H4 (cell line): ENCODE measurements around the gene AKT1. TPM values are rescaled to one million over a fixed set of nuclear protein-coding genes. Genes with fewer than 3 reads are reported as not detected.
"Not testable (repeated sequence)": the region's sequence is repeated elsewhere in the genome, so short reads cannot be mapped to it uniquely, and the experiment has no call there.

Experiments
- DNase-seq: peaks from one replicate; pipeline ENCODE4 v3.0.0-alpha.2; 2015; ENCODE audit warnings: low spot score
- total RNA-seq: library from RNA; depleted of rRNA; stranded (reverse); fragments of >200 nt; shearing (Covaris generic); gene quantifications from 2 replicates; pipeline ENCODE4 v1.2.3, GENCODE V29; 2014; rRNA removed

AKT1 gene
- total RNA-seq: 86.5 and 127 TPM in 2 replicates

DNA sequence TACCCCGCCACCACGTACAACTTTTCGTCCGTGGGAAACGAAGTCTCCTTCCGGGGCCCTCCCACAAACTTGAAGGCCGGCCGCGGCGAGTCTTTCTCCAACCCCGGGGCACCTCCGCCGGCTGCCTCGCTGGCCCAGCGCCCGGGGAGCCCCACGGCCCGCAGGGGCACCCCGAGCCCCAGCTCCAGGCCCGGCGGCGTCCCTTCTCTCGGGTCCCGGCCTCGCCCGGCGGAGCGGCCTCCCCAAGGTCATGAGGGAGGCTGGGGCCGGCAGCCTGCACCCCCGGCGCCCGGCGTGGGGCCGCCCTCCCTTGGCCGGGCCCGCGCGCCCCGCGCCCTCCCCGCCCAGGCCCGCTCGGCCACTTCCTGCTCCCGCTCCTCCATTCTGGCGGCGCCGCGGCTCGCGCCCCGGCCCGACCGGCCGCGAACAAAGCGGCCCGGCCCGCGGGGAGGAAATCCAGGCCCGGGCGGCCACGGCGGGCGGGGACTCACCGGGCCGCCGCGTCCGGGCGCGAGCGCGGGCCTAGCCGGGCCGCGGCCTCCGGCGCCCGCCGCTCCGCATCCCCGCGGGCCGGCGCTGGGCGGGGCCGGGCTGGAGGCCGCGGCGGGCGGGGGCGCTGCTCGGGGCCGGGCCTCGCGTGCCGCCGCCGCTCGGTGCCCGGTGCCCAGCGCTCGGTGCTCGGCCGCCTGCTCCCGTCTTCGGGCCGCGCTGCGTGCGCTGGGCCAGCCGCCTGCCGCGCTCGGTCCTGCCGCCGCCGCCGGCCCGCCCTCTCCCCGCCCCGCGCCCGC, at the start of gene AKT1:
TSS of gene AKT1 (minus strand) at position 756 of the 788 bp plus-strand sequence. CDS start 3,105 bp downstream, outside the sequence.
- DNase-seq: no peak

DNA sequence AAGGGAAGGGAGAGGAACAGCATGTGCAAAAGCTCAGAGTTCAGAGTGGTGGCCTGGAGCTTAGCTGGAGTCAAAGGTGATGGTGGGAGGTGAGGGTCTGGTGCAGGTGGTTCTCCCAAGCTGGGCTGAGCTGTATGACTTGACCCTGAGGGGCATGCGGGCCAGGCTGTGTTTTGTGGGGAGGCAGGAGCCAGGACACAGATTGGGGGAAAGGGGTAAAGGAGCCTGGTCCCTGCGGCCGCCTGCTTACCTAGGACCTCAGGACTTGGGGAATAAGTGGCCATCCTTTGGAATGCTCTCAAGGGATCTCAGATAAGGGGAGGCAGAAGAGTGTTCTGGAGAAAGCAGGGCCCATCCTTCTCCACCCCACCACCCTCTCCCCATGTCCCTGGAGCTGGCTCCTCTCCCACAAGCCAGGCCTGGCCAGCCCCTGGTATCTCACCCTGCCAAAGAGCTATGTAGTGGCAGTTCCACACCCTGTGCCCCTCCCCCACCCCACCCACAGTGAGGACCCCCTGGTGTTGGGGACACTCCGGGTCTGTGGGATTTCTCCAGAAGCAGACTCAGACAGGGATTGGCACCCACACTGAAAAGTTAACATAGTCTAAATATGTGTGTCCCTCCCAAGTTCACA, 49.6 kb upstream of the AKT1 start:
- DNase-seq: no peak

DNA sequence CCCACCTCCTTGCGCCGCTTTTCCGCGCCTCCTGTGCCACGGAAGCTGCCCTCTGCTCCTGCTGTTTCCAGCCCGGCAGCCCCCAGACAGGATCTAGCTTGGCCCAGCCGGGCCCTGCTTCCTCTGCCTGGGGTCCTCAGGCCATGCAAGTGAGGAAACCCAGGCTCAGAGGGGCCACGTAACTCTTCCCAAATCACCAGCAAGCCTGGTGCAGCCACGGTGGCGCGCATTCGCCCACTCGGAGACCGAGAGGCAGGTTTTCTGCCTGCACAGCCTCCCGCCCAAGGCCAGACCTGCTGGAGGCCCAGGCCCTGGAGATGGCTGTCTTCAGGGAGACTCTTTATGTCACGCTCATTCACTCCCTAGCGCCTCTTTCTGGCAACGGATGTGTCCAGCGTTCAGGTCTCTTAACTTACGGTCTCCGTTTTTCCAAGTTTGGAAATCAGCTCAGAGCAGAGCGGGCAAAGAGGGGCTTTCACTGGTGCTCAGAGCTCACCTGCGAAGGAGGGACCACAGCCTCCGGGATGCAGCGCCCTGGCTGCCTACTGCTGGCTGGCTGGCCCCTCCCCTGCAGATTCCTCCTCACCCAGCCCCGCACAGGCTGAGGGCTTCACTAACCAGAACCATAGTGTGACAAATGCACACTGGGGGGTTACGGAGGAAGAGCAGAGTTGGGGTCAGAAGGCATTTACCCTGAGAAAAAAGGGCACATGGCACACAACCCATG, 48.9 kb upstream of the AKT1 start:
- no peak for DNase-seq

DNA sequence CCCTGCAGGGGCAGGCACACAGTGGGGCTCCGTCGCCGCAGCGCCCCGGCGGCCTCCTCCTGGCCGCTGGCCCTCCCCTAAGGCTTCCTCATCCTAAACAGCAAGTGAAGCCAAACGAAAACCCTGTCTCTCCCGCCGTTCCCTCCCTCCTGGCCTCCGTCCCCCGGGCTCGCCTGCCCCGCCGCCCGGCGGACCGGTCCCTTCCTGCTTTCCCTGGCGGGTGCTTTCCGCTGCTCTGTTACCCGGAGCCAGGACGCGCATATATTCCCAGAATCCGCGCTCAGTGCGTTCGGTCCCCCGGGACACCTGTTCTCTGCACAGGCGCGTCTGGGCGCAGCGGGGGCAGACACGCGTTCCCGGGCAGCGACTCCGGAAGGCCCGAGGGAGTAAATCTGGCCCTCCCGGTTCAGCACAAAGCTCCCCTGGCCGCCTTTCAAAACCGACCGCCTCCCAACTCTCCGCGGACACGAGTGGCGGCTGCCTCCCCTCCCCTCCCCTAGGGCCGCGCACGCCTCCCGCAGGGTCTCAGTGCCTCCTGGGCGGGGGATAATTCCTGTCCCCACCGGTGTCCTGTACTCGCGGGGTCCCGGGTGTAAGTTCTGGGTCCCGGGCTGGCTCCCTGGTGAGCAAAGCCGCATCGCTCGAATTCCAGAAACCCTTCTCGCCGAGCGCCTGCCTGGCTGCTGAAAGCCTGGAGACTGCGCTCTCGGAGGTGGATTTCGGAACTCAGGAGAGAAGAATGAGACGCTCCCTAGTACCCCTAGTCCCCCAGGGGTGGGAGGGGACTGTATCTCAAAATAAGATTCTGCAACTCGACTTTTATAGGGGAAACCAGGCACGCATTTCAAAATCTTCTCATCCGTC, 48.1 kb upstream of the AKT1 start:
- DNase-seq: no peak

DNA sequence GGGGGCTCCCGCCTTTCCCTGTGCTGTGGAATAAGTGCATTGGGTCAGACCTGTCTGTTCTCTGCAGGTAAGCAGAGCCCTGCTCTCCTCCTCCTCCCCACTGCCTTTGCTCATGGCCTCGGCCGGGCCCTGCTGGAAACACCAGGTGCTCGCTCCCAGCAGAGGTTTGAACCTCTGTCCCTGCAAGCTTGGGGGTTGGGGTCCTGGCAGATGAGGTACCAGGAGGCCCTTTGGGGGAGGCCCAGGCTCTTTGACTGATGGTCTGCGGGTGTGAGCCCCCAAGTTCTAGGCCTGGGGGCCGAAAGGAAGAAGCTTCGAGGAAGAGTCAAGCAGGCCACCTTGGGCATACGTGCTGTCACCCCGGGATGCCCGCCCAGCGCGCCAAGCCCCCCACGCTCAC, 47.5 kb upstream of the AKT1 start:
- no peak for DNase-seq

DNA sequence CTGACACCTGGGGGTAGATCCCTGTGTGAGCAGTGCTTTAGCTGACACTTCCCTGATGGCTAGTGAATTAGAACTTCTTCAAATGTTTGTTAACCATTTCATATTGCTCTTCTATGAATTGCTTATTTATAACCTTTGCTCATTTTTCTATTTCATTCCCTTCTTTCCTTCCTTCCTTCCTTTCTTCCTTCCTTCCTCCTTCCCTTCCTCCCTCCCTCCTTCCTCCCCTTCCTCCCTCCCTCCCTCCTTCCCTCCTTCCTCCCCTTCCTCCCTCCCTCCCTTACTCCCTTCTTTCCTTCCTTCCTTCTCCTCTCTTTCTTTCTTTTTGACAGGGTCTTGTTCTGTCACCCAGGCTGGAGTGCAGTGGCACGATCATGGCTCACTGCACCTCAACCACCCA, 46.2 kb upstream of the AKT1 start:
- no peak for DNase-seq

DNA sequence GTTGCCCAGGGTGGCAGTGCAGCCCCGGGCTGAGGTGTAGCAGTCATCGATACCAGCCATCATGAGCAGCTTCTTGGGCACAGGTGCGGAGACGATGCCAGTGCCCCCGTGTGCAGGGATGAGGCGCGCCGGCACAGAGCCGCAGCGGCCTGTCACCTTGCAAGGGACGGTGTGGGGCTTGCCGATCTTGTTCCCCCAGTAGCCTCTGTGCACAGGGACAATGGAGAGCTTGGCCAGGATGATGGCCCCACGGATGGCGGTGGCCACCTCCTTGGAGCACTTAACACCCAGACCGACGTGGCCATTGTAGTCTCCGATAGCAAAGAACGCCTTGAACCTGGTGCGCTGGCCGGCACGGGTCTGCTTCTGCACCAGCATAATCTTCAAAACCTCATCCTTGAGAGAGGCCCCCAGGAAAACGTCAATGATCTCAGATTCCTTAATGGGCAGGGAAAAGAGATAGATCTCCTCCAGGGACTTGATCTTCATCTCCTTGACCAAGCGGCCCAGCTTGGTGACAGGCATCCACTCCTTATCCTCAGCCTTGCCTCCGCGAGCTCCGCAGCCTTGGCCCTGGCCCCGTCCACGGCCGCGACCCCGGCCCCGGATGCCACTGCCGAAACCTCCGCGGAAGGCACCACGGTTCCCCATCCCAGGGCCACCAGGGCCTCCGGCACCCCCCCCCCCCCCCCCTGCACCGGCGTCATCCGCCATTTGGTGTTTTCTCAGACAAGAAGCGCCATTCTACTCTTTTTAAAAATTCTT, 40.8 kb upstream of the AKT1 start:
- not testable (repeated sequence) for DNase-seq

DNA sequence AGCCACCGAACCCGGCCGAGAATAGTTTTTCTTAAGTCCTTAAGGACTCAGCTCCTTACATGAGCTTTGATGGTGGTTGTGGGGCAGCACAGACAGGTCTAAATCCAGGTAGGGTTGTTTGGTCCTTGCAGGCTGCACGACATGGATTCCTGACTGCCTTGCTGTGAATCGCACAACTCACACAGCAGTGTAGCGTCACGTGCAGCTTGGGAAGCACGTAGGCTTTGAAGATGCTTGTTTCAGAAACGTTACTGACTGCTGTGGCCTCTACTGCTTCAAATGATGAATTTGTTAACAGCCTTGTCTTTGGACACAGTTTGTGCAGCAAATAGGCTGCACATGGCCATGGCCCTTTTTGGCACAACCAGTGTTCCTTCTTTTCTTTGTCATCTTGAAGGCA, 35.2 kb upstream of the AKT1 start:
- DNase-seq: no peak

DNA sequence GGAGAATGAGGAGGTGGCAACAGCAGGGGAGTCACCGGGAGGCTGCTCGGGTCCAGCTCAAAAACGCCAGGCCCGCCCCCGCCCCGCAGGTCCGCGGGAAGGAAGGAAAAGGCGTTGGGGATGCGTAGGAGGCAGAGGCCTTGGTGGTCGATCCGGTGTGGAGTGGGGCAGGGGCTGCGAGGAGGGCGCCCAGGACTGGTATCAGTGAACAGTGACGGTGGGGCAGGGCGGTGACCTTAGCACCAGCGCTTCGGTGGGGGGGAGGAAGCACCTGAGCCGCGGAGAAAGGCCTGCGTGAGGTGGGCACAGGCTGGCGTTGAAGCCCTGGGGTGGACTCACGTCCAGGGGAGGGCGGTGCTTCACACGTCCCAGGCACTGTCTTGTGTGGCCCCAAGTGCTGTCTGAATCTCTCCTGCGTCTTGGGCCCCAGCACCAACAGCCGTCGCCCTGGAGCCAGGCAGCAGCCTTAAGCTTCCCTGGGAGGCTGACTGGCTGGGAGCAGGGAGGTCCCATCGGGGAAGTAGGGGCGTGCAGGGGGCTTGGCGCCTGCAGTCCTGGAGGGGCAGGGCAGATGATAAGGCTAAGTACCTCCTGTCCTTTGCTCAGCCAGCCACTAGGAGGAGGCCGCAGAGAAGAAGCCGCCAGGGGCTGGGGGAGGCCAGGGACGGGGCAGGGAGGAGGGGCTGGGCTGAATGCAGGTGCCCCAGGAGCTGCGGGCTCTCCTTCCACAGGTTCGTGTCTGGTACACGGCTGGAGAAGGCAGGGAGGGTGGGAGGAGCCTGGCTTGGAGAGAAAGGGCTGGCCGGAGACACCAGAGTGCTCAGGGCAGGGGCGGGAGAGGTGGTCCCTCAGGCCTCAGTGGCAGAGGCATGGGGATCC, 31.9 kb upstream of the AKT1 start:
- no peak for DNase-seq

DNA sequence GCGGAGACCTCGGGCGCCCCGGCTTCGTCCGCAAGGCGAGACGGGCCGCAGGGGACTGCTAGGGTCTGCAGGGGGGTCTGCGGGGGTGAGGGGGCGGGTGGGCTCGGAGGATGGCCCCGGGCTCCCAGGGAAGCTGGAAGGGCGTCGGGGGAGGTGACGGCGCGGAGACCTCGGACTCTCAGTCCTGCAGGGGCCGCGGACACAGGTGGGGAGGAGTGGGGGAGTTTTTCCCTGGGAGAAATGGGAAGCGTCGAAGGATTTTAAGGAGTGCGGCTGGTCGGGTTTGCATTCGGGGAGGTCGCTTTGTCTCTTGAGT, 31.3 kb upstream of the AKT1 start:
- no peak for DNase-seq

DNA sequence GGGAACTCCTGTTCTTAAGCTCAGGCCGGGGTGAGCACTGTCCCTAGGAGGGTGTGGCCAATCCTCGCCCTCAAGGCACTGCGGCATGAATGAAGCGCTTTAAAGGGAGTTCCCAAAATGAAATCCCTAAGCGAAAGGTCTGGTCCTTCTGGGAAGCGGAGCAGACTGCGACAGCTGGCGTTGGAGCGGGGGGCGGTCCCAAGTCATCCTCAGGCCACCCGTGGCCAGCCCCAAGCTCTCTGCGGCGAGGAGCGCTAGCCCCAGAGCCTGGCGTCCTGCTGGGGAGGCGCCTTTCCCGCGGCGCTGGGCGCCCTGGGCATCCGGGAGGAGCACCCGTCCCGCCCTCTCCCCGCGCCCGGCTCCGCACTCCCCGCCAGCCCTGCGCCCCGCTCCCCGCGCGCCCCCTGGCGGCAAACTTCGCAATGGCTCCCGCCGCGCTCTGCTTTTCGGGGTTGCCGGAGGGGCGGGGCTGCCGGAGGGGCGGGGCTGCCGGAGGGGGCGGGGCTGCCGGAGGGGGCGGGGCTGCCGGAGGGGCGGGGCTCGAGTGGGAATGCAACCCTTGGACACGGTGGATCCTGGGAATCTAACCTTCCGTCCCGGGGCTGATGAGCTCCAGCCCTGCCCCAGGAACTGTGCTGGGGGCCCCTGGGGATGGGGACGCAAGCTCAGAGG, 30.8 kb upstream of the AKT1 start:
- peak; percentile 65 for DNase-seq

DNA sequence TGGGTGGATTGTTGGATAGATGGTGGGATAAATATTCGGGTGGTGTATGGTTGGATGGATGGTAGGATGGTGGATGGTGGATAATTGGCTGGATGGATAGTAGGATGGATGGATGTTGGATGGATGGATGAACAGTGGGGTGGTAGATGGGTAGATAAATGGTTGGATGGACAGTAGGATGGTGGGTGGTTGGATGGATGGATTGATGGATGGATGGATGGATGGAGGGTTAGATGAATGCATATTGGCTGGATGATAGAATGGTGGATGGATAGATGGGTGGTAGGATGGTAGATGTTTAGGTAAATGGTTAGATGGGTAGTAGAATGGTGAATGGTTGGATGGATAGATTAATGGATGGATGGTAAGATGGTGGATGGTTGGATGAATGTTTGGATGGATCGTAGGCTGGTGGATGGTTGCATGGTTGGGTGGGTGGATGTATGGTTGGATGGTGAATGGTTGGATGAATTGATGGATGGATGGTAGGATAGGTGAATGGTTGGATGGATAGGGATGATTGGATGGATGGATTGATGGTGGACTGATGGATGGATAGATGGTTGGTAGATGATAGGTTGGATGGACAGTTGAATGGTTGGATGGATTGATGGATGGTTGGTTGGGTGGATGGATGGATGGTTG, 28.9 kb upstream of the AKT1 start:
- no peak for DNase-seq

DNA sequence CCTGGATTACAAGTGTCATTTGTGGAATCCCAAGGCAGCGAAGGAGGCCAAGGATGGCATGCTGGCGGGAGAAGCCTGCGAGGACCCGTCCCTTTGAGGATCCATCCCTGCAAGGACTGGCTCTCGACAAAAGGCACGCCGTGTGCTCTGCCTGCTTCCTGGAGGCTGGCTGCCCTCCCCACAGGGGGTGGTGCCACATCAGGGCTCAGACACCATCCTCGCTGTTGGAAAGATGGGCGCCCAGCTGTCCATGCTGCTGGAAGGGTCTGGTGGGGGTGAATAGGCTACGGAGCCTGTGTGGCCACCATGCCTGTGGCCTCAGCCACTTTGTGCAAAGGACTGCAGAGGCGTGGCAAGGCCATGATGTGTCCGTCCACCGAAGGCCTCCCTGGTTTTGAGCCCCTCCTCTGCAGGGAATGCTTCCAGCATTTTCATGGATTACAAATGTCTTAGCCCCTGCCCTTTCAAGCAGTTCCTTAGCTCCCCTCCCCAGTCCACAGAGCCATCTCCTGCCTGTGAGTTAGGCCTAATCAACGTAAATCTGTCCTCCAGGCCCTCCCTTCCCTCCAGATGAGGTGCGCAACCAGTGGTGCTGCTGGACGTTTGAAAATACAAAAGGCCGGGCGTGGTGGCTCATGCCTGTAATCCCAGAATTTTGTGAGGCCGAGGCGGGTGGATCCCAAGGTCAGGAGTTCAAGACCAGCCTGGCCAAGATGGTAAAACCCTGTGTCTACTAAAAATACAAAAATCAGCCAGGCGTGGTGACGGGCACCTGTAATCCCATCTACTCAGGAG, 27.5 kb upstream of the AKT1 start:
- no peak for DNase-seq

DNA sequence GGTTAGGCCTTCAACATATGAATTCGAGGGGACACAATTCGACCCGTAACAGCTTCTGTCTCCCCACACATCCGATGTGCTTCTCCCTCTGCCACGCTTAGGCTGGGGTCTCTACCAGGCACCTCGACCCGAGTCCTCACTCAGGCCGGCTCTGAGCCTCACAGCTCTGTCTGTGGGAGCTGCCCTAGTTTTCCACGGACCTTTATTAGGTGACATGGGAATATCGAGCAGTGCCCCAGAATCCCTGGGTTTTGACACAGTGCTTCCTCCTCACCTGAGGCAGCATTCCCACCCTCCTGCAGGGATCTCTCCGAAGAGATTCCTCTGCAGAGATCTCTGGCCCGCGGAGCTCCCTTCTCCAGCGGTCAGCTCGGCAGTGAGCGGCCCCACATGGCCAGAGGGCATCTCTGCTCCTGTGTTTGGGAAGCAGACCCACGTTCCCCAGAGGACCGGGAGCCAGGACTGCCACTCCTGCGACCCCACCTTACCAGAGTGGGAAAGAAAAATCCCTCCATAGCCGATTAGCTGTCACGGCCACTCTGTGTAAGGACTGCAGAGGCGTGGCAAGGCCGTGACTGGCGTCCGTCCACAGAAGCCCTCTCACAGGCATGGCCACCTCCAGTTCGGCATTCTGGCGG, 26.5 kb upstream of the AKT1 start:
- DNase-seq: no peak

DNA sequence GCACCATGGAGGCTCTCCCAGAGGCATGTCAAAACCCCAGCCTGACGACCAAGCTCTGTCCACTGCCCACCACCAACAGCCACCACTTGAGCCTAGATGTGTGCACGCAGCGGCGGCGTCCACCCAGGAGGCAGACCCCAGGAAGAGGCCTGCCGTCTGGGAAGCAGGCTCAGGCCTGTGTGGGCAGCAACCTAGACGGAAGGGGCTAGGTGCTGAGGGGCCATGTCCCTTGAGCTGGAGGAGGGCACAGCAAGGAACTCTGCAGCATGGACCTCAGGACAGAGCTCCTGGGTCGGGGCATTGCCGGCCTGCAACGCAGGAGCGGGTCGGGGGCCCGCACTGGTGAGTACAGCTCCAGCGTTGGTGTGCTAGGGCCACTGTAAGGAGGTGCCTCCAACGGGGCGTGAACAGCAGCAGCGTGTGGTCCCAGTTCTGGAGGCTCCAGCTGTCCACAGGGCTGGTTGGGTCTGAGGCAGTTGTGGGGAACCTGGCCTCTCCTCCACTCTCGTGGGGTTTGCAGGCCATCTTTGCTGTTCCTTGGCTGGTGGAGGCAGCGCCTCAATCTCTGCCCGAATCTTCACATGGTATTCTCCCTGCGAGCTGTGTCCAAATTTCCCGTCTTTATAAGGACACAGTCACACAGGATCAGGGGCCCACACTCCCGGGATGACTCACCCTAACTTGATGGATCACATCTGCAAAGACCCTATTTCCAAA, 25.8 kb upstream of the AKT1 start:
- no peak for DNase-seq

DNA sequence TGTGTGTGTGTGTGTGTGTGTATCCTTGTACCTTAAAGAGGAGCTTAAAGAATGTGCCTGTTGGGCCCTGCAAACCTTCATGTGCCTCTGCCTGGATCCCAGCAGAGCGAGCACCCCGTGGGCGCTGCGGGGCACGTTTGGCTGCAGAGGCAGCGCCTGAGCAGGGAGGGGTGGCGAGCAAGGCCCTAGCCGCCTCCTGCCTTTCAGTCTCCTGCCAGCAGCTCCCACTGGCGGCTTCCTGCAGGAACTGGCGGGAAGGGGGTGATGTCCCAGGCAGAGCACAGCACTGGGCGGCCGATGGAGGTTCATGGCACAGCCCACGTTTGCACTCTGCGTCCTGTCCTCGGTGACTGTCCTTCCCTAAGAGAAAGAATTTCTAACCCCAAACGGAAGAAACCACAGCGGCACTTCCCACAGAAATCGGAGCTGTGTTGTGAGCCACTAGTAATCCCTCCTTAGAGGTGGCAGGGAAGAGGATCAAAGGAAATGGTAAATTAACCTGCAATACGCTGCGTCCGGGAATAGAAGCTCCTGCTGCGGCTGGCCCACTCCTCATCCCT, 25.2 kb upstream of the AKT1 start:
- no peak for DNase-seq

DNA sequence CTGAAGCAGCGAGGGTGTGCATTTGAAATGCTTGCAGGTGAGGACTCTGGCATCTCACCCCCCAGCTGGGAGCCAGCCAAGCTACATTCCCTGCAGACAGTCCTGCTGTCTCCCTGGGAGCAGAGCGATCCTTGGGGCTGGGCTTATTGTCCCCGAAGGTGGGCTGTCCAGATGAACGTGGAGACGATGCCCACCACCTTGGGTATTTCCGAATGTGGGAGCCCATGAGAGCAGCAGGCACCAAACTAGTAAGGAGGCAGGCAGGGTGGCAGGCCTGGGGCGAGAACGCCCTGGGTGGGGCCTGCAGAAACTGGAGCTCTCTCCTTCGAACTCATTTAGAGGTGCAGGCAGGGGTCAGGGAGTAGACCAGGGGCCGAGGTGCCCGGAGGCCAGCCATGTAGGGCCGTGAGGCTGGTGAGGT, 23.8 kb upstream of the AKT1 start:
- DNase-seq: no peak
